Ishikawa (cell line): ENCODE results near the gene ATP1A1.

Experiments used
- CEBPB ChIP-seq: IDR thresholded peaks from 2 replicates; pipeline ENCODE4 v1.6.1; 2012
- CREB1 ChIP-seq: IDR thresholded peaks from 2 replicates; pipeline ENCODE4 v1.6.1; 2012; ENCODE audit warnings: low read depth
- EGR1 ChIP-seq: IDR thresholded peaks from 2 replicates; pipeline ENCODE4 v1.6.1; 2012
- EP300 ChIP-seq: IDR thresholded peaks from 2 replicates; pipeline ENCODE4 v1.6.1; 2012; ENCODE audit warnings: borderline replicate concordance
- FOXM1 ChIP-seq: IDR thresholded peaks from 2 replicates; pipeline ENCODE4 v1.6.1; 2012; ENCODE audit warnings: low read depth, borderline replicate concordance
- MAX ChIP-seq: IDR thresholded peaks from 2 replicates; pipeline ENCODE4 v1.6.1; 2012
- NFIC ChIP-seq: IDR thresholded peaks from 2 replicates; pipeline ENCODE4 v1.6.1; 2012
- RAD21 ChIP-seq: IDR thresholded peaks from 2 replicates; pipeline ENCODE4 v1.6.1; 2012; ENCODE audit warnings: low read depth
- REST ChIP-seq: IDR thresholded peaks from 2 replicates; pipeline ENCODE4 v1.6.1; 2012; ENCODE audit warnings: low read depth, mild to moderate bottlenecking
- TAF1 ChIP-seq: IDR thresholded peaks from 2 replicates; pipeline ENCODE4 v1.6.1; 2012; ENCODE audit warnings: low read depth, mild to moderate bottlenecking
- TCF12 ChIP-seq: IDR thresholded peaks from 2 replicates; pipeline ENCODE4 v1.6.1; 2012; ENCODE audit warnings: low read depth
- TEAD4 ChIP-seq: IDR thresholded peaks from 2 replicates; pipeline ENCODE4 v1.6.1; 2012
- USF1 ChIP-seq: IDR thresholded peaks from 2 replicates; pipeline ENCODE4 v1.6.1; 2012
- YY1 ChIP-seq: IDR thresholded peaks from 2 replicates; pipeline ENCODE4 v1.6.1; 2012; ENCODE audit warnings: low read depth
- ZBTB7A ChIP-seq: IDR thresholded peaks from 2 replicates; pipeline ENCODE4 v1.6.1; 2012; ENCODE audit warnings: low read depth

The ATP1A1 gene

GRCh38 chr1:116386042-116386441 is 13.0 kb downstream of the ATP1A1 start:
- no peak for TF ChIP-seq TAF1

- TF ChIP-seq ZBTB7A (no peak), TCF12 (no peak), NFIC (no peak), RAD21 (no peak), EP300 (no peak)
These were observed 14.5 kb downstream of the ATP1A1 start for GRCh38 chr1:116387551-116387950.

- TF ChIP-seq USF1 (no peak), TCF12 (no peak), FOXM1 (no peak), TEAD4 (no peak)
These were observed 15.1 kb downstream of the ATP1A1 start for GRCh38 chr1:116388122-116388521.

GRCh38 chr1:116389013-116389412 is 16.0 kb downstream of the ATP1A1 start:
- TF ChIP-seq NFIC (no peak), EGR1 (no peak), TCF12 (no peak), ZBTB7A (no peak), YY1 (no peak), EP300 (no peak), TAF1 (no peak), MAX (no peak), CEBPB (no peak), CREB1 (no peak), TEAD4 (no peak), REST (no peak), FOXM1 (no peak), USF1 (no peak), RAD21 (no peak)

GRCh38 chr1:116389686-116390085 is 16.6 kb downstream of the ATP1A1 start:
- TF ChIP-seq CEBPB (no peak), NFIC (no peak), RAD21 (no peak), USF1 (no peak), MAX (no peak), EGR1 (no peak), TEAD4 (no peak), REST (no peak), TAF1 (no peak), YY1 (no peak), ZBTB7A (no peak), FOXM1 (no peak), EP300 (no peak)

- no peak for TF ChIP-seq MAX
- no peak for TF ChIP-seq TAF1
- TF ChIP-seq EP300: no peak
- TF ChIP-seq TEAD4: no peak
- TF ChIP-seq EGR1: no peak
- TF ChIP-seq FOXM1: no peak
- TF ChIP-seq ZBTB7A: no peak
- TF ChIP-seq USF1: no peak
- no peak for TF ChIP-seq CEBPB
These were observed 17.2 kb downstream of the ATP1A1 start for GRCh38 chr1:116390195-116390594.
